GM21723 (cell line): ENCODE measurements around the gene ATN1.
A peak's percentile ranks its signal among the peaks of the same experiment; 100 is the strongest.
"Not testable (repeated sequence)": the region's sequence is repeated elsewhere in the genome, so short reads cannot be mapped to it uniquely, and the experiment has no call there.

ENCODE experiments used
- ATAC-seq: cut with Tn5 transposase; IDR thresholded peaks from one replicate; pipeline ENCODE4 v1.9.1; 2021; ENCODE audit warnings: mild to moderate bottlenecking, moderate library complexity; ENCODE audit not compliant: unreplicated experiment

Gene ATN1

DNA sequence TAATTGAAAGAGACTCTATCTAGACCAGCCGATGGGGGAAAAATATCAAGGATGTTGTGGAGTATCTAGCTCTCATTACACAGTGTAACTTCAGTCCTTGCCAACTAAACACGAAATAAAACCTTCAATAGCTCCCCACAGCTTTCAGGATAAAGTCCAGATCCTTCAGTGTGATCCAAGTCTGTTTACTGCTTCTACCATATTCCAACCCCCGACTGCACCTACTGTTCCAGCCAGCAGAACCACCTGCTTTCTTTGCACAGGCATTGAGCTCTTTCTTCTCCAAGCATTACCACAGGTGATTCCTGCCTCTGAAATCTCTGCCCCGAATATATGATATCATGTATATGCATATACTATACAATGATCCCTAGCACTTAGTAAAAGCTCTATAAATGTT lies 25.3 kb upstream of the ATN1 start:
- no peak for ATAC-seq

GRCh38 chr12:6903722-6904121 lies 24.0 kb upstream of the ATN1 start:
- no peak for ATAC-seq

DNA sequence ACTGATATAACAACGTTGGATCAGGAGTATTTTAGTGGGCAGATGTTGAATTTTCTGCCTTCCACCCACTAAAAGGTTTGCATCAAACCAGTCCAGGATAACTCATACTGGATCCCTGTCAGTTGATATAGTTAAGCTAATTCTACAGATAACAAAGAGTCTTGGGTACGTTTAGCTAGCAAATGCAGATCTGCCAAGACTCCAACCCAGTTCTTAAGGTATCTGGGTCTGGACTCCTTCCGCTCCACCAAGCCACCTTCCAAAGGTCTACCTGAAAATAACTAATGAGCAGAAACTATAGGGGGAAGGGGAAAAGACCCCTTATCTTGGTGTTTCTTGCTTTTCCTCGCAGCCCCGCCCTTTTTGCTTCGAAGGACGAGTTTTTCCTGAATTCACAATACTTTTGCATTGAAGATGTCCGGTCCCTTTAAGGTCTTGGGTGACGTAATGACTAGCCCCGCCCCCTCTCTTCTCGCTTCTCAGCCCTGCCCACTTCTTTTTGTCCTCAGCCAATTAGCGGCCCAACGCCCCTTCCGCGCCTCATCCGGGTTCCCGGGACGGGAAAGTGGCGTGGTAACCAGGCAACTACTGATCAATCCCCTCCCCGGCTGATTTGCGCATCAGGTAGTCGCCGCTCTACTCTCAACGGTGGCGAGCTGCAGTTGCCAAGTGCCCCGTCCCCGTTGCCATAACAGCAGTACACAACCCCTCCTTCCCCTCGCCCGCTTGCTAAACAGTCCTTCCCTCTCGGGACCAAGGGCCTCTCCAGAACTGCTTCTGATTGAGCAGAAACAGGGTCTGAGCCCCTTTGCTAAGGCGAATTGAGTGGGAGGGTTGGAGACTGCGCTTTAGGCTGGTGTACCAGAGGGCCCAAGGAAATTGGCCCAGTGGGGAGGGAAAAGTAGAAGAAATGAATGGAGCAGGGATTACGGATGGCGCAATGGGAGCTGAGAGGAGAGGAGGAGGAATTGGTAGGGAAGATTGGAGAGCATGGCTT lies 23.2 kb upstream of the ATN1 start, which contains the start of gene LRRC23:
TSS of gene LRRC23 (plus strand) at position 543 of the 997 bp plus-strand sequence. CDS start 812 bp downstream, outside the sequence.
- peak; percentile 94 for ATAC-seq

- no peak for ATAC-seq
These were observed 22.2 kb upstream of the ATN1 start for GRCh38 chr12:6905414-6906040.

GRCh38 chr12:6908141-6908540 lies 19.6 kb upstream of the ATN1 start:
- not testable (repeated sequence) for ATAC-seq

- ATAC-seq = no peak
These were observed 18.2 kb upstream of the ATN1 start for GRCh38 chr12:6909421-6910145.

- no peak for ATAC-seq
These were observed 15.4 kb upstream of the ATN1 start for GRCh38 chr12:6912164-6912935.

DNA sequence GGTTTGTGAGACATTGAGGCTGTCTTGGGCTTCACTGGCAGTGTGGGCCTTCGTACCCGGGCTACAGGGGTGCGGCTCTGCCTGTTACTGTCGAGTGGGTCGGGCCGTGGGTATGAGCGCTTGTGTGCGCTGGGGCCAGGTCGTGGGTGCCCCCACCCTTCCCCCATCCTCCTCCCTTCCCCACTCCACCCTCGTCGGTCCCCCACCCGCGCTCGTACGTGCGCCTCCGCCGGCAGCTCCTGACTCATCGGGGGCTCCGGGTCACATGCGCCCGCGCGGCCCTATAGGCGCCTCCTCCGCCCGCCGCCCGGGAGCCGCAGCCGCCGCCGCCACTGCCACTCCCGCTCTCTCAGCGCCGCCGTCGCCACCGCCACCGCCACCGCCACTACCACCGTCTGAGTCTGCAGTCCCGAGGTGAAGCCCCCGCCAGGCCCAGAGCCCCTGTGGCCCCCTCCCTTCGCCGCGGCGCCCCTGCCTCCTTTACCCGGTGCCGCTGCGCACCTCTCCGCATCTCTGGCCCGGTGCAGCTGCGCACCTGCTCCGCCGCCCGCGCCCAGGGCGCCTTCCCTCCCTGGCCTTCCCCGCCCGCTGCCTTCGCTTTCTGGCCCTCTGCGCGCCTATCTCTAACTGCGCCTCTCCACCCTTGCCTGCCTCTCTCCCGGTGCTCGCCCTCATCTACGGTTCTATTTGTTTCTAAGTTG lies 13.4 kb upstream of the ATN1 start, which contains the start of gene ENO2:
TSS of gene ENO2 (plus strand) at position 335 of the 701 bp plus-strand sequence. CDS start 1,253 bp downstream, outside the sequence.
- peak; percentile 71 for ATAC-seq

- ATAC-seq = peak; percentile 14
These were observed 12.6 kb upstream of the ATN1 start for GRCh38 chr12:6914947-6915788.

- ATAC-seq = no peak
These were observed 11.9 kb upstream of the ATN1 start for GRCh38 chr12:6915789-6916285.

DNA sequence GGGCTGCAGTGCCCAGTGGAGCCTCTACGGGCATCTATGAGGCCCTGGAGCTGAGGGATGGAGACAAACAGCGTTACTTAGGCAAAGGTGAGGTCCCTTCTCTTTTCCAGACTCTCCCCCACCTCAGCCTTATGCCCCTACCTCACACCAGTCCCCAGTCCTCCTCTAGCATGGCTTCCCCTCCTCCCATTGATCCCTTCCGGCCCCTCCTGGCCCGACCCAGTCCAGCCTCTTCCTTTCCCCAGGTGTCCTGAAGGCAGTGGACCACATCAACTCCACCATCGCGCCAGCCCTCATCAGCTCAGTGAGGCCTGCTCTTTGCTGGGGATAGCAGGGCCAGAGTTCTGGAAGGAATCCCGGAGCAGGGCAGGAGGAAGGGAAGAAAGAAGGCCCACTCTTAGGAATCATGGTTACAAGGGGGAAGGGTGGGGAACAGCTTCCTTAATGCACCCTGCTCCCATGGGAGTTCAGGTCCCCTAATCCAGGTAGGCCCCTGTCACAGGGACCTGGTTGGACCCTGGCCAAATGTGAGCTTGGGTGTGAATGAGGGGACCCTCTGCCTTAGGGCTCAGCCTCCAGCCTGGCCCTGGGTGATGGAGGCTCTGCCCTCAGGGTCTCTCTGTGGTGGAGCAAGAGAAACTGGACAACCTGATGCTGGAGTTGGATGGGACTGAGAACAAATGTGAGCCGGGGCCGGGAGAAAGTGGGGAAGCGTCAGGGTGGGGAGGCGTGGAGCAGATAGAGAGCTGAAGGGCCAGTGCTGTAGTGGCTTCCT lies 11.1 kb upstream of the ATN1 start:
- no peak for ATAC-seq

- no peak for ATAC-seq
These were observed 10.1 kb upstream of the ATN1 start for GRCh38 chr12:6917491-6918231.

DNA sequence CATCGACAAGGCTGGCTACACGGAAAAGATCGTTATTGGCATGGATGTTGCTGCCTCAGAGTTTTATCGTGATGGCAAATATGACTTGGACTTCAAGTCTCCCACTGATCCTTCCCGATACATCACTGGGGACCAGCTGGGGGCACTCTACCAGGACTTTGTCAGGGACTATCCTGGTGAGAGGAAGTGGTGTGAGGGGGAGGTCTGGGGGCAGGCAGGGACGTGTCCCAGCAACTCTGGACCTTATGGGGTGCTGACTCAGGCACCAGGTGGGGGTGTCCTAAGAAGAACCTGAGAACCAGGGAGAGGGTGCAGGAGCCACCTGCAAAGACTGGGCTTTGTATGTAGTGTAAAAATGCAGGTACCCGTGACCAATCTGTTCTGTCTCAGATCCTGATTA lies 8.2 kb upstream of the ATN1 start:
- ATAC-seq = no peak

DNA sequence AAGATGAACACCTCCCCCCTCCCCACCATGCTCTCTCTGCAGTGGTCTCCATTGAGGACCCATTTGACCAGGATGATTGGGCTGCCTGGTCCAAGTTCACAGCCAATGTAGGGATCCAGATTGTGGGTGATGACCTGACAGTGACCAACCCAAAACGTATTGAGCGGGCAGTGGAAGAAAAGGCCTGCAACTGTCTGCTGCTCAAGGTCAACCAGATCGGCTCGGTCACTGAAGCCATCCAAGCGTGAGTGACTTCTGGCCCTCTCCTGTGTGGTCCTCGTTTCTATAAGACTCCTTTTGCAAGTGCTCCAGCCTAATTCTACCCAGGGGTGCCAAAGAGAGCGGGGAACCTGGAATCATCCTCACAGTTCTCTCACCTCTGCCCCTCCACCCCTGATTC lies 6.2 kb upstream of the ATN1 start:
- no peak for ATAC-seq

- no peak for ATAC-seq
These were observed 5.5 kb upstream of the ATN1 start for GRCh38 chr12:6921996-6922946.
